Astrocyte of the cerebellum (primary cell): ENCODE data around the gene TEK.
"Not testable (repeated sequence)": the region's sequence is repeated elsewhere in the genome, so short reads cannot be mapped to it uniquely, and the experiment has no call there.

ENCODE experiments used
- DNase-seq: peaks from one replicate; pipeline ENCODE4 v3.0.0-alpha.2; 2011; ENCODE audit warnings: low read depth
- H3K4me3 ChIP-seq: 2 replicates; pipeline ENCODE4 v1.5.1; 2011; ENCODE audit warnings: mild to moderate bottlenecking, low read depth, low read length, moderate library complexity
- CTCF ChIP-seq: IDR thresholded peaks from 2 replicates; pipeline ENCODE4 v1.5.1; 2012; ENCODE audit warnings: low read length, low read depth, moderate library complexity, mild to moderate bottlenecking; ENCODE audit errors: missing control alignments
- in situ Hi-C: cut with HindIII; loops from 2 replicates; pipeline ENCODE4 v1.10.0; 2017; ENCODE audit warnings: low sequenced_read_pairs

The TEK gene

DNA sequence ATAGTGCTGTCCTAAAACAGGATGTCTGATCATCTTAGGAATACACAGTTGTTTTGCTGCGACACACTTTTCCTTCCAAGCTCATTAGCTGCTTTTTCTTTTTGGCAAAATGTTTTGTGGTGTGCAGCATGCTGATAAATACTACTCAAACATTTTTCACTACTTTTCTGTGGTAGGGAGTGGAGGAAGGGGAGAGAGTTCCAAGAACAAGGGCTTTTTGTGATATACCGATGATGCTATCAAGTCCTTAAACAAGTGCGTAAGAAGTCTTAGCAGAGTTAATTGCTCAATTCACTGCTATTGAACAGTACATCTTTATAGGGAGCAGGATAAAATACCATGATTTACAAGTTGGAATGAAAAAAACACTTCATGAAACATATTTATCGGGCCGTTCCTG lies 23.6 kb upstream of the TEK start:
- TF ChIP-seq CTCF: no peak
- no peak overlapping the region for H3K4me3 ChIP-seq
- no peak for DNase-seq
- in situ Hi-C loops: no loop called here

- no peak for TF ChIP-seq CTCF
- in situ Hi-C loops: no loop called here
- H3K4me3 ChIP-seq: no peak overlapping the region
- DNase-seq: no peak
Measured at GRCh38 chr9:27086818-27087680, 22.0 kb upstream of the TEK start.

GRCh38 chr9:27088981-27089380 lies 20.0 kb upstream of the TEK start:
- DNase-seq: no peak
- H3K4me3 ChIP-seq: no peak overlapping the region
- no peak for TF ChIP-seq CTCF
- in situ Hi-C loops: no loop called here

DNA sequence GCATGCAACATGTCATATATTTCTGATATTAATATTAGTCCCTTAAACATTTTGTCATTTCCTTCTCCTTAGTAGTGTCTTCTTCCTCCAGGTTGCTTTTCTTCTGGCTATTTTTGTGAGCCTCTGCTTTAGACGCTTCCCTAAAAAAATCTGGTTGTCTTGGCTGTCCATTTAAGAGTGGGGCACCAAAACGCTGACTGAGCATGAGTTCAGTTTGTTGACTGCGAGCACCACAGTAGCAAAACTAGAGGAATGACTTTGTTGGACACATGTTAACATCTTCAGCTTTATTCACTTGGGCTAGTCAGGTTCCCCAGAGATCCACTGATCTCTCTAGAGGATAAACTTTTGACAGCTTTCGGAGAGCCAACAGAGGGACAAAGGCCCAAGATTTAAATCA lies 19.3 kb upstream of the TEK start:
- TF ChIP-seq CTCF: no peak
- no peak overlapping the region for H3K4me3 ChIP-seq
- in situ Hi-C loops: no loop called here
- no peak for DNase-seq

DNA sequence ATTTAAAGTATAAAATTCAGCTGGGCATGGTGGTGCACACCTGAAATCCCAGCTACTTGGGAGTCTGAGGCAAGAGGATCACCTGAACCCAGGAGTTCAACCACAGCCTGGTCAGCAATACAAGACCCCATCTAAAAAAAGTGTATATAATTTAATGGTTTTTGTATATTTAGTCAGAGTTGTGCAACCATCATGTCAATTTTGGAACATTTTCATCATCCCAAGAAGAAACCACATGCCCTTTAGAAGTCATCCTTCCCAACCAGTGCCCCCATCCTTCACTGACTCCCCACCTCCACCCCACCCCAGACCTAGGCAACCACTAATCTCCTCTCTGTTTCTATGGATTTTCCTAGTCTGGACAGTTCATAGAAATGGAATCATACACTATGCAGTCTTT lies 18.8 kb upstream of the TEK start:
- in situ Hi-C loops: no loop called here
- DNase-seq: no peak
- no peak overlapping the region for H3K4me3 ChIP-seq
- no peak for TF ChIP-seq CTCF

DNA sequence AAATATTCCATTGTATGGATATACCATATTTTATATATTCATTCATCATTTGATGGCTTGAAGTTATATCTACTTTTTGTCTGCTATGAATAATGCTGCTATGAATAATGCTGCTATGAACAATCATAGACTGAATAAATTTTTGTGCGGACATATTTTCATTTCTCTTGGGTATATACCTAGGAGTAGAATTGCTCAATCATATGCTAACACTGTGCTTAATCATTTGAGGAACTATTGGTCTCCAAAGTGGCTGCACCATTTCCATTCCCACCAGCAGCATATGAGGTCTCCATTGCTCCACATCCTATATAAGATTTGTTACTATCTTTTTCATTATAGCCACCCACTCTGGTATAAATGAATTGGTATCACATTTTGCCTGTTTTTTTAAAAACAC lies 18.3 kb upstream of the TEK start:
- no peak for TF ChIP-seq CTCF
- no peak for DNase-seq
- H3K4me3 ChIP-seq: no peak overlapping the region
- in situ Hi-C loops: no loop called here

DNA sequence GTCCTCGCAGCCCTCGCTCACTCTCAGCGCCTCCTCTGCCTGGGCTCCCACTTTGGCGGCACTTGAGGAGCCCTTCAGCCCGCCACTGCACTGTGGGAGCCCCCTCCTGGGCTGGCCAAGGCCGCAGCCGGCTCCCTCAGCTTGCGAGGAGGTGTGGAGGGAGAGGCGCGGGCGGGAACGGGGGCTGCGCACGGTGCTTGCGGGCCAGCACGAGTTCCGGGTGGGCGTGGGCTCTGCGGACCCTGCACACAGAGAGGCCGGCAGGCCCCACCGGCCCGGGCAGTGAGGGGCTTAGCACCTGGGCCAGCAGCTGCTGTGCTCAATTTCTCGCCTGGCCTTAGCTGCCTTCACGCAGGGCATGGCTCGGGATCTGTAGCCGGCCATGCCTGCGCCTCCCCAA lies 16.5 kb upstream of the TEK start:
- H3K4me3 ChIP-seq, DNase-seq, in situ Hi-C loops: not testable (repeated sequence)

DNA sequence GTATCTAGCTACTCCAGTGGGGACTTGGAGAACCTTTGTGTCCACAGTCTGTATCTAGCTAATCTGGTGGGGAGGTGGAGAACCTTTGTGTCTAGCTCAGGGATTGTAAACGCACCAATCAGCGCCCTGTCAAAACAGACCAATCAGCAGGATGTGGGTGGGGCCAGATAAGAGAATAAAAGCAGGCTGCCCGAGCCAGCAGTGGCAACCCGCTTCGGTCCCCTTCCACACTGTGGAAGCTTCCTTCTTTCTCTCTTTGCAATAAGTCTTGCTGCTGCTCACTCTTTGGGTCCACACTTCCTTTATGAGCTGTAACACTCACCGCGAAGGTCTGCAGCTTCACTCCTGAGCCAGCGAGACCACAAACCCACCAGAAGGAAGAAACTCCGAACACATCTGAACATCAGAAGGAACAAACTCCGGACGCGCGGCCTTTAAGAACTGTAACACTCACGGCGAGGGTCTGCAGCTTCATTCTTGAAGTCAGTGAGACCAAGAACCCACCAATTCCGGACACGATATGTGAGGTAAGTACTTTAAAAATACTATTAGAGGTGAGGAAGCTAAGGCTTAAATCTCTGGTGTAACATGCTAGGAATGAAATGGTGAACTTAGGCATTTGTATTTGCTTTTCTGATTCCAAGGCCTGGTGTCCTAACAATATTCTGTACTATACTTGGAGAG lies 15.5 kb upstream of the TEK start:
- DNase-seq, H3K4me3 ChIP-seq, in situ Hi-C loops: not testable (repeated sequence)
